DMS114 treated with DMSO at 0.1 percent for 48 hours (cell line): ENCODE data around the gene ARMC7.
"Not testable (repeated sequence)": the region's sequence is repeated elsewhere in the genome, so short reads cannot be mapped to it uniquely, and the experiment has no call there.

Source experiments
- DNase-seq: peaks from one replicate; lab custom pipeline; 2025; ENCODE audit not compliant: unreplicated experiment; lab: John Stamatoyannopoulos, UW

ARMC7 gene

DNA sequence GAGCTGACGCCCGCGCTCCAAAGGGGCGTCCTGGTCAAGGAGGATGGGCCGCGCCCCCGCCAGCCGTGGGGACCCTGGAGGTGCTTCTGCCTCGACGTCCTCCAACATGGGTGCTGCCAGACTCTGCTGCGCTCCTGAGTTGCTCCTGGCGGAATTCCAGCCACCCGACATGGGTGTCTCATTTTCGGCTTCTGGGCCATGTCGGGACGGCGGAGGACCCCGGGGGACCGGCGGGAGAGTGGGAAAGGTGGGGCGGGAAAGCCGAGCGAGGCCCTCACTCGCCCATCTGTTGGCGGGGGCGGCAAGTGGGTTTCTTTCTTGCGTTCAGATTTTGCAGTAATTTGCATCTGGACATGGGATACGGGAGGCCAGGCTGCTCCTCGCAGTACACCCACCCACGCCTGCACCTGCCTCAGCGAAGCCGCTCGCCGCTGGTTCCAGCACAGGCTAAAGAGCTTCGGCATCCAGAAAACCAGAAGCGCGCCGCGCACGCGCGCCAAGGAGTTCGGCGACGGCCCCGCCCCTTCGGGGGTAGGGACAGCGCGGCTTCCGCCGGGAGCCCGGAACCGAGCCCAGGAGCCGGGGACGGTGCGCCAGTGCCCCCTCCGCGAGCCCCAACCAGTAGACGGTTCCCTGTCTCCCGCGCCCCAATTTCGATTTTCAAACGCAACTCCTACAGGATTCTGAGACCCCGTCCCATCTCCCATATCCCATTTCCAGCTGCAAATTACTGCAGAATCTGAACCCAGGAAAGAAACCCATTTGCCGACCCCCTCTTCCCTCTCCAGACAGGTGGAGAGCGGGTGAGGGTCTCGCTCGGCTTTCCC, at the start of gene ARMC7:
ARMC7 (plus strand) TSS at position 563 of the 827 bp plus-strand sequence. CDS start 320 bp downstream, outside the sequence.
- peak; percentile 60 for DNase-seq

DNA sequence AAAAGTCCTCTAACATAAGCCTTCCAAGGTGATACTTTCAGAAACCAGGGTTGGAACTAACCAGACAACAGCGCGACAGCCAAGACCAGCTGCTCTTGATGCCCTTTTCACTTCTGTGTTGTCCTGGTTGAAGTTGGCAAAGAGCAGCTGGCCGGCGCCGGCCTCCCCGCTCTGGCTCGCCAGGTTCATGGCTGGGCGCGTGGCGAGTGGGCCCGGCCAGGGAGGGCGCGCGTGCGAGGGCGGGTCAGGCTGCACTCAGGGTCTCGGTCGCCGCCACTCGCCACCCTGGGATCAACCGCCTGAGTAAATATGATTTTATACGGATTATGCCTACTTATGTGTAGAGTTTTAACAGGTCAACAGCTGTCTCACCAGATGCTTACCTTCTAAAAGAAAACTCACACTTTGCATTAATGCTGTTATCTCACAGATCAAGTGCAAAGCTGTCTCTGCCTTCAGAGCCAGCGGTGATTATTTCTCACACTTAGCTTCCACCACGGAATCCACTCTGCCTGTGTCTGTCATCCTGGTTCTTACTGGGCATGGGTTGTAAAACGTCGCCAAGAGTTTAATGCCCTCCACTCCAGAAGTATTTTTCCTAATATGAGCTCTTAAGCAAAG, 49.2 kb upstream of the ARMC7 start:
- DNase-seq = no peak

DNA sequence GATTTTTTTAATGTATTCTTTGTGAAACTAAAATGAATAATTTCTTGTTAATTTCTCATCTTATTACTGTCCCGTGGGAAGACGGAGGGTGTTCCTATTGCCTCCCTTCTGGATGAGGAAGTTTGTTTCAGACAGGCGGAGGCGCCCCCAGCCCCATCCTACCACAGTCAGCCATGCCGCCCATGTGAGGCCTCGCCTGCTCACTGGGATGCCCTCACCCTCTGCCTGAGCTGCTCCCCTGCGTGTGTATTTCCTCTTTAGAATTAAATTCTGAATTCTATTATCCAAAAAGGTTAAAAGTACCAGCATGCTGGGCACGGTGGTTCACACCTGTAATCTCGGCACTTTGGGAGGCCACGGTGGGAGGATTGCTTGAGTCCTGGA, 48.7 kb upstream of the ARMC7 start:
- DNase-seq = no peak

DNA sequence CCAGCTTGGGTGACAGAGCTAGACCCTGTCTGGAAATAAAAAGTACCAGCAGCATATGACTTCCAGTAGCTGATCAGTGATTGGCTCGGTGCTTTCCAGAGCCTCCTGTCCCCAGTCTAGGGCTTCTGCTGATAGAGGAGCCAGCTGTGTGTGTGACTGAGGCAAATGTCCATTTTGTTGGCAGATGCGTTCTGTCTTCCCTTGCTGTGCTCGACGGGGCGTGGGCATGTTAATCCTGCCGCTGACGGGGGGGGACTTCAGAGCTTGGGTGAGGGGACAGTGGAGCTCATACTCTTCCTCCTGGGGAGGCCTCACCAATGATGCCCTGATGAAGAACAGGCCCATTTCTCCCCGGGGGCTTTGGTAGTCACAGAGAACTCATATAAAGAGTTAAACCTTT, 48.2 kb upstream of the ARMC7 start:
- DNase-seq = no peak

DNA sequence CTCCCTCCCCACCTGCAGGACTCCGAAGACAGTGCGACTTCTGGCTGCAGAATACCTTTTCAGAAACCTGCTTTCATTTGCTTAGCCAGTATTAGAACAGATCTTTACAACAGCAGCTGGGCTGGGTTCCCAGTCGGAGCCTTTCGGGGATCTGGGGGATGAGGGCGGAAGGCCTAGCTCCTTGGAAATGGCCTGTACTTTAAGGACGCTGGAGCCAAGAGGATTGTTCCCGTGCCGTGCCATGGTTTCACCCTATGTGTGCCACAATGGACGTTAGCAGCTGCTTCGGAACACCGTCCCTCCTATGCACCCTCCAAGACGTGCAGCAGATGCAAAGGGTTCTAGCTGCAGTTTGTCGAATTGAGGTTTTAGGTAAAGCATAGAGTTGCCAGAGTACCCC, 46.6 kb upstream of the ARMC7 start:
- no peak for DNase-seq

DNA sequence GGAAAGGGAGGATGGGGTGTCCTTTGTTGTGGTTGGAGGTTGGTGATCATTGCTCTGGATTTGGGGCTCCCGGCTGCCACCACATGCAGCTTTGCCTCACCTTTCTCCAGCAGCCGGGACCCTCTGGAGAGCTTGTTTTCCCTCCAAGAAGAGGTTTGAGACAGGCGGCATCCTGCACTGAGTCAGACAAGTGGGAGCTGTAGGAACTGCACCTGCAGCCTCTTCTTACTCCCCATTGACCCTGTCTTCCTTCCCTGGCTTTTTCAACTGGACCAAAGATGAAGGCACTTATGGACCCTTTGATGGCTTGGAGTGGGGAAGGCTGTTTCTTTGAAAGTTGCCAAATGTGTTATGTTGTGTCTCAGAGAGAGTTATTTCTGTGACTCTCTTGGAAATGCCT, 46.1 kb upstream of the ARMC7 start:
- DNase-seq = no peak

DNA sequence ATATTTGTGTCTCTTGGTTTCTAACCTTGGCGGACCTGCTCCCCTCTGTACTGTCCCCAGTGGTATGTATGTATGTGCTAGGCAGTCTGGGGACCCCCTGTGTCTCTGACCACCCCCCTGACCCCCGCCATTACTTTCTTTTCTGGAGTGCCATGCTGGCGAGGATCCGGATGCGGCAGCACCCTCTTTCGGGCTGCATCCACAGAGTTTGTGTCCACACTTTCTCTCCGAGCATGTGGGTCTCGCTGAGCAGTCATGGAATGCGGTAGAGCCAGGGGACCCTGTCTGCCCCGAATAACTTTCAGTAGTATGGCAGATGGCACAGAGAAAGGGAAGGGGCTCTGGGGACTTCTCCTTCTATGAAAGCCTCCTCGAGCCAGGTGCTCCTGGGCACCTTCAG, 45.7 kb upstream of the ARMC7 start:
- no peak for DNase-seq

DNA sequence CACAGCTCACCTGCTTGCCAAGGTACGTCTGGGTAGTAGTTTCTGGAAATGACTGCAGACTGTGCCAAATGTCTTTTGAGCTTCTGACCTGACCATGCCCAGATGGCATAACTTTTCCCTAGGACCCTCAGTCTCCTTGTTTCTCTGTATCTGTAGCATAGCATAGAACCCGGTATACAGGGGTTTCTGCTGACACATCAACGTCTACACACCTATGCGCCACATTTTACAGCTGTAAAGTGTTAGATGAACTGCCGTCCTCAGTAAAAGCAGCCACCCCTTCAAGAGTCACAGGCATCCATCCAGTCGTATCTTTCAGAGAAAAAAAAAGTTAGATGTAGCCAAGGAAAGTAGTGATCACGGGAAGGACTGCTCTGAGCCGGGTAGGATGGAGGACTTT, 45.3 kb upstream of the ARMC7 start:
- DNase-seq = no peak

DNA sequence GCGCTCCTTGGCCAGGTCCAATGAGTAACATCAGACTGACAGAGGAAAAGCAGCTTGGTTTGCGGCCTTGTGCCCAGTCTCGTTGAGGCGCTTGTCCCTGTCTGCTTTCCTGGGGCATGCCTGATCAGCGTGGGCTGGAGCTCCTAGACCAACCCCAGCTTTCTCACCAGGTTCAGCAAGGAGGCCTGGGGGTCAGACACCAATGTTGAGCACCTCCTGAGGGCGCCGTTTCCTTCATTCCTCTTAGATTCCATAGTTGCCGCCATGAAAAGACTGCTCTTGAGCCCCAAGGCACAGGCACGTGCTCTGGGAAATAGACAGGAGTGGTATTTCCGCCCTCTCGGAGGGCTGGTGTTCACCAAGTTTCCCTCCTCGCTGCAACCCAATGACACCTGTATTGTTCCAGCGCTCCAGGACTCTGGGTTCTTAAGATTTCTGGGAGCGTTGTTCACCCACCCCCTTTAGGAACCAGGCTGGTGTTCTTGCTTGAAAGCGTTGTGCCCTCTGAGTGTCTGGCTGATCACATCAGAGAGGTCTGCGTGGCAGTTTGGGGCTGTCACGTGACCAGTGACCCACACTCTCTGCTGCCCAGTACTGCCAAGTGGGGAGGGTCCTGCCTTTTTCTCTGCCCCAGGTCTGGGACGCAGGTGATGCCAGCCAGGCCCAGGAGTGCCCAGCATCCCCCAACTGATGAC, 44.8 kb upstream of the ARMC7 start:
- DNase-seq = no peak

DNA sequence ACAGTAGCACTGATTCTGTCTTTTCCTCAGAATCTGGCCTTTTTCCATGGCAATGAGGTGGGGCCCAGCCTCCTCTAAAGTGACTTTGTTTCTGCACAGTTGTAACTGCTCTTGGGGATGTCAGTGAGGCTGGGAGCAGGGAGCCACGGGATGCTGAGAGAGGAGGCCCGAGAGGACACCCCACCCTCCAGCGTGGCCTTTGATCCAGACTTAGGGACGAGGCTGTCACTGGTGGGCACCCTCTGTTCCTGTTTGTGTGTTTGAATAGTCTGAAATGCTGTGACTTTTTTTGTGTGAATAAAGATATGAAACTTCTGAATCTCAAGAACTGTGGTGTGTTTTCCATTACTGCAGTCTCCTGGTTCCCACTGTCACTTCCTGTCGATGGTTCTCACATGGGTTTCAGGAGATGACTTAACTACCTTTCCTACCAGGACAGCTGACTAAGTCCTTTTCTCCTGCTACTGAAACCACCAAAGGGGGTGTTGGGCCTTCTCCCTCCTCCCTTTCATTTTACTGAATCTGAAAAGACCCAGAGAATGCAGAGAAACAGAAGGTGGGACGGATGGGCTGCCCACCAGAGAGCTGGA, 44.1 kb upstream of the ARMC7 start:
- DNase-seq = no peak

DNA sequence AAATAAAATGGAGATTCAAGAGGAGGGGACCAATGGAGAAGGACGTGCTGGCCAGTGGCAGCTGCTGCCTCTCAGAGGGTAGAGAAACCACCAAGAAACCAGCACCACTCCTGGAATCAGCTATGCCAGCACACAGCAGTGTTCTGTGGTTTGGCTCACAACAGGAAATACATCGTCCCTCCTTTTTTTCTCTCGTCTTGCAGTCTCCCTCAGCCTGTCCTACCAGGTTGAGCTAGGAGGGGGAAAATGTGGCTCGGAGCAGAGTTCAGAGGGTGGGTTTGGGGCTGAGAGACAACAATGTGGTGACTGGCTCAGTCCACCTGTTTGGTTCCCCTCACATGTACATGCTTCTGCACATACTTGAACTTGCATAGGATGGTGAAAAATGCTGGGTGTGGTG, 41.9 kb upstream of the ARMC7 start:
- no peak for DNase-seq

DNA sequence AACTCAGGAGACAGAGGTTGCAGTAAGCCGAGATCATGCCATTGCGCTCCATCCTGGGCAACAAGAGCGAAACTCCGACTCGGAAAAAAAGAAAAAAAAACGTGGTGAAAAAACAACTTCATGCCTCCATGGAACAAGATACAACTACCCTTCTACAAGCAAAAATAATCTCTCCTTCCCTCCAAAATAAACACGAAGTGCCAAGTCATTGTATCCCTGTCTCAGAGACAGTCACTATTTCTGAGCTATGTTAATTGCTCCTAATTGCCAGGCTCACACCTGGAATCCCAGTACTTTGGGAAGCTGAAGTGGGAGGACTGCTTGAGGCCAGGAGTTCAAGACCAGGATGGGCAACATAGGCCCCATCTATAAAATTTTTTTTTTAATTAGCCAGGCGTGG, 41.0 kb upstream of the ARMC7 start:
- DNase-seq = no peak

DNA sequence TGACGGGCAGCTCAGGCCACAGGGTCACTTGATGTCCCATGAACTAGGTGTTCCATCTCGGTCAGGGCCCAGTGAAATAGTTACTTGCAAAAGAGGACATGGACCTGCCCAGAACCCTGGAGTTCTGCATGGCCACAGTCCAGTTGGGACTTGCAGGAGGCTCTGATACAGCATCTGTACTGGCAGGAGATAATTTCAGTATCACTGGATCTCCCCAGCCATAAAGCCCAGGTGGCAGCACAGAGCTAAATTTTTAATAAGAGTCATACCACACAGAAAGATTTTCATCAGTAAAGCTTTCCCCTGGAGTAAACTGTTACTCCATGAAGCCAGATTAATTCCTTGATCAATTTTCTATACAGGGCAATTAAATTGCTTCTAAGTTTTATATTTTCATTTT, 40.0 kb upstream of the ARMC7 start:
- peak; percentile 13 for DNase-seq

DNA sequence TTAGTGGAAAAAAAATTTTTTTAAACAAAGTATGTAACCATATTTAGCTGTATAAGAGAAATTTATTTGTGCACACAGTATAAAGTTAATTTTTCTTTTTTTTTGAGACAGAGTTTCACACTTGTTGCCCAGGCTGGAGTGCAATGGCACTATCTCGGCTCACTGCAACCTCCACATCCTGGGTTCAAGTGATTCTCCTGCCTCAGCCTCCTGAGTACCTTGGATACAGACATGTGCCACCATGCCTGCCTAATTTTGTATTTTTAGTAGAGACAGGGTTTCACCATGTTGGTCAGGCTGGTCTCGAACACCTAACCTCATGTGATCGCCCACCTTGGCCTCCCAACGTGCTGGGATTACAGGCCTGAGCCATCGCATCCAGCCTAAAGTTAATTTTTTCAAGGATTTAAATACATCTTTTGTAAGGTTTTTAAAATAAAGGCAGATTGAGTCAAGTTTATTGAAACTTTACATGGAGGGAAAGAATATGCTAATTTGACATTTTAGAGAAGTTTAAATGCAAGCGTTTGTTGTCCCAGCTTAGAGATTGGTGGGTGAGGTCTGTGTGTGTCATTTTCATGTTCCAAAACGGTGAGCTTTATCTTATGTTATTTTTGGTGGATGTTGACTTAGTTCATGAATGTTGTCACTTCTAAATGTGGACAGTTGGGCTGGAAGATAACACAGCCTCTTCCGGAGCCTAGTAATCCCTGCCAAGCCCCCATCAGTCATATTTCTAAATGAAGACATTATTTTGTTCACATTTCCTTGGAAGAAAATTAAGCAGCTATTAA, 38.1 kb upstream of the ARMC7 start:
- DNase-seq = not testable (repeated sequence)

DNA sequence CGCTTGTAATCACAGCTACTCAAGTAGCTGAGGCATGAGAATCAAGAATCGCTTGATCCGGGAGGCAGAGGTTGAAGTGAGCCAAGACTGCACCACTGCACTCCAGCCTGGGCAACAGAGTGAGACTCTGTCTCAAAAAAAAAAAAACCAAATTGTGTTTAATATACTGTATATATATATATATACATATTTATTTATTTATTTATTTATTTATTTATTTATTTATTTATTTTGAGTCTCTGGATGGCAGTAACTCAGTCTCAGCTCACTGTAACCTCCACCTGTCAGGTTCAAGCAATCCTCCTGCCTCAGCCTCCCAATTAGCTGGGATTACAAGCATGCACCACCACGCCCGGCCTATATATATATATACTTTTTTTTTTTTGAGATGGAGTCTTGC, 36.9 kb upstream of the ARMC7 start:
- not testable (repeated sequence) for DNase-seq

DNA sequence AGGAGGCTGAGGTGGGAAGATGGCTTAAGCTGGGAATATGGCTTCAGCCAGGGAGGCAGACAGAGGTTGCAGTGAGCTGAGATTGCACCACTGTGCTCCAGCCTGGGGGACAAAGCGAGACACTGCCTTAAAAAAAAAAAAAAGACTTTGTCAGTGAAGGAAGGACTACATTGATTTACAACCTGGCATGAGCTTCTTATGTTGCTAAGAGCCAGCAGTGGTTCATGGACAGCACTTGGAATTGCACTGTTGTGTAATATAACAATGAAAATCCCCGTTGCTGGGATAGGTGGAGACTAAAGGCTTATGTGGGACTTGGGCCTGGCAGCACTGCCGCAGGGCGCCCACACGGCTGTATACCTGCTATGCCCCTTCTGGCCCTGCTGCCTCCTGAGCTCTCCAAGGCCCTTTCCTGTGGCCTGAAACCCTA, 36.1 kb upstream of the ARMC7 start:
- DNase-seq = no peak

DNA sequence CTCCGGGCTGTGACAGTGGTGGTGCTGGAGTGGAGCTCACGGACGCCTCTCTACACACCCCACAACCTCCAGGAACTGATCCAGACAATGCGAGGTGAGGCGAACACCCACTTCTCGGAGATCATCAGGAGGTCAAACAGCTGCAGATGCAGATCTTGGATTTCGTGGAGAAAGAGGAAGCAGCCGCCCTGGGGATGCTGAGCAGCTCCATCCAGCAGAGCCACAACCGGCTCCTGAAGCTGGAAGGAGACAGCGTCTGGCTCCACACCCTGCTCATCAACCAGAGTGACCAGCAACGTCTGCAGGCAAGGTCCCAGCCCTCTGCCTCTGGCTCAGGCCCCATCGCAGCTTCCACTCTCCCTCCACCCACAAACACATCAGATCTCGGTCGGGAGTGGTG, 35.2 kb upstream of the ARMC7 start:
- DNase-seq = no peak

DNA sequence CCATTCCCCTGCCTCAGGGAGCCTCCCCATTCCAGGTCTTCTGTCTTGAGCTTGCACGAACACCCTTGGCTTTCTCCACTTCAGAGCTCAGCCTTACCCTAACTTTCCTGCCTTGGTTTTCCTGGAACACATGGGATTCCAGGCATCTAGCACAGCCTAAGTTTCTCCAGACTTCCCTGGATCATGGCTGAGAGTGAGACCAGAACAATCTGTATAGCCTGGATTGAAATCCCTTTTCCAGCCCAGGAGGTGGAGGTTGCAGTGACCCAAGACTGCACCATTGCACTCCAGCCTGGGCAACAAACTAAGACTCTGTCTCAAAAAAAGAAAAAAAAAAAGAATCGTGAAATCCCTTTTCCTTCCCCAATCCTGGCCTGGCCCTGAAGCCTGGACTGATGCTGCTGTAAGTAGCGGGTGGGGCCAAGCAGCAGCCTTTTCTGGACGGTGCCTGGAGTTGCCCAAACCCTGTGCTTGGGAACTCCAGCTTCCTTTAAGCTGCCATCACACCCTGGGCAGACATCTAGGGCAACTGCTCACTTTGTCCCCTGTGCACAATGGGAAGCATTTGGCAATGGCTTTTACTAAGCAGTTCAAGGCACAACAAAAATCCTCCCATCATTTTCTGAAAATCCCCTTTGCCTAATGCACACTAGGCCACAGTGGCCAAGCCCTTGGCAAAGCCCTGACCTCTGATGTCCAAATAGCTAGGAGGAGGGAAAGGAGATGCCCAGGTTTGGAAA, 34.0 kb upstream of the ARMC7 start:
- DNase-seq = no peak

DNA sequence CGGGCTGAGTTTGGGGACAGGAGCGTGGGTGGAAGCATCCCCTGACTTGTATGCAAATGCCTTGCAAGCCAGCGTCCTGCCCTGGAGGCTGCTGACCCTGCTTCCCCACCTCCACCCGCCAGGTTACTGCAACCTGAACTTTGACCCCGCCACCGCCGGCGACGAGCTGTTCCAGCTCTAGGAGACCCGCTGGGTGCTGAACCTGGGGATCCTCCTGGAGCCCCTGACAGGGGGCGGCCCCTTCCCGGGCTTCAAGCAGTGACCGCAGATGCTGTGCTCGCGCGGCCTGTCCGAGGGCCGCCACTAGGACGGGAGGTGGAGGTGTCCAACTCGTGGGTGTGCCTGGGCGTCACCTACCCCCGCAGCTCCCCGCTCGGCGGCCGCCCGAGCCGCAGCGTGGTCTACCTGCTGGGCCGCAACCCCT, 32.7 kb upstream of the ARMC7 start:
- no peak for DNase-seq
